ENCODE data around the gene WDFY3. TPM values are rescaled to one million over a fixed set of nuclear protein-coding genes. Genes with fewer than 3 reads are reported as not detected.
A peak's percentile ranks its signal among the peaks of the same experiment; 100 is the strongest.

The WDFY3 gene
- total and polyA plus RNA-seq, 8 donors = 39.4 to 137 (median 44.5) TPM

DNA sequence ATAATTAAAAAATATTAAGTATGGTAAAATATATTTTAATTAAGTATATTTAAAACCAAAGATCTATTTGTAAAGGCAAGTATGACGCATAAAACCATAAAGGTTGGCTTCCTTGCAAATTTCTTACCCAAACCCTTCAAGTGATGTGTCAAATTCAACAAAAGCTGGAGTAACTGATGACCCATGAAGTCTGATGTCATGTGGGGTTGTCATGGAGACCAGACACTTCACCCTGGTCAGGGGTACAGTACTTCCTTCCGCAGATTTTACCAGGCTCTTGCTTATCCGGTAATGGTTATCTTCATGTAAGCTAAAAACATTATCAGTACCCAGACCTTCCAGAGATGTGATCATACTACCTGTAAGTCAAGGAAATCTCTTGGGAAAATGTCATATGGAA is 170.1 kb downstream of the WDFY3 start:
- no peak overlapping the region for H3K4me3 ChIP-seq
- H3K36me3 ChIP-seq = peaks cover 0 to 73% of the 10 kb centered on the region in 2 donors
- no peaks in the 10 kb centered on the region for H3K27me3 ChIP-seq
- H3K9me3 ChIP-seq = no peaks in the 10 kb centered on the region
- intact Hi-C loops (cut with DNase I) = no loop called here
- H3K27ac ChIP-seq = no peak overlapping the region
- no peaks in the 10 kb centered on the region for H3K4me1 ChIP-seq
- ATAC-seq = no peak
- no peak for DNase-seq
- TF ChIP-seq, protein P1, sequence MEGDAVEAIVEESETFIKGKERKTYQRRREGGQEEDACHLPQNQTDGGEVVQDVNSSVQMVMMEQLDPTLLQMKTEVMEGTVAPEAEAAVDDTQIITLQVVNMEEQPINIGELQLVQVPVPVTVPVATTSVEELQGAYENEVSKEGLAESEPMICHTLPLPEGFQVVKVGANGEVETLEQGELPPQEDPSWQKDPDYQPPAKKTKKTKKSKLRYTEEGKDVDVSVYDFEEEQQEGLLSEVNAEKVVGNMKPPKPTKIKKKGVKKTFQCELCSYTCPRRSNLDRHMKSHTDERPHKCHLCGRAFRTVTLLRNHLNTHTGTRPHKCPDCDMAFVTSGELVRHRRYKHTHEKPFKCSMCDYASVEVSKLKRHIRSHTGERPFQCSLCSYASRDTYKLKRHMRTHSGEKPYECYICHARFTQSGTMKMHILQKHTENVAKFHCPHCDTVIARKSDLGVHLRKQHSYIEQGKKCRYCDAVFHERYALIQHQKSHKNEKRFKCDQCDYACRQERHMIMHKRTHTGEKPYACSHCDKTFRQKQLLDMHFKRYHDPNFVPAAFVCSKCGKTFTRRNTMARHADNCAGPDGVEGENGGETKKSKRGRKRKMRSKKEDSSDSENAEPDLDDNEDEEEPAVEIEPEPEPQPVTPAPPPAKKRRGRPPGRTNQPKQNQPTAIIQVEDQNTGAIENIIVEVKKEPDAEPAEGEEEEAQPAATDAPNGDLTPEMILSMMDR (IDR thresholded peaks at IDR 0.05) = no peak

DNA sequence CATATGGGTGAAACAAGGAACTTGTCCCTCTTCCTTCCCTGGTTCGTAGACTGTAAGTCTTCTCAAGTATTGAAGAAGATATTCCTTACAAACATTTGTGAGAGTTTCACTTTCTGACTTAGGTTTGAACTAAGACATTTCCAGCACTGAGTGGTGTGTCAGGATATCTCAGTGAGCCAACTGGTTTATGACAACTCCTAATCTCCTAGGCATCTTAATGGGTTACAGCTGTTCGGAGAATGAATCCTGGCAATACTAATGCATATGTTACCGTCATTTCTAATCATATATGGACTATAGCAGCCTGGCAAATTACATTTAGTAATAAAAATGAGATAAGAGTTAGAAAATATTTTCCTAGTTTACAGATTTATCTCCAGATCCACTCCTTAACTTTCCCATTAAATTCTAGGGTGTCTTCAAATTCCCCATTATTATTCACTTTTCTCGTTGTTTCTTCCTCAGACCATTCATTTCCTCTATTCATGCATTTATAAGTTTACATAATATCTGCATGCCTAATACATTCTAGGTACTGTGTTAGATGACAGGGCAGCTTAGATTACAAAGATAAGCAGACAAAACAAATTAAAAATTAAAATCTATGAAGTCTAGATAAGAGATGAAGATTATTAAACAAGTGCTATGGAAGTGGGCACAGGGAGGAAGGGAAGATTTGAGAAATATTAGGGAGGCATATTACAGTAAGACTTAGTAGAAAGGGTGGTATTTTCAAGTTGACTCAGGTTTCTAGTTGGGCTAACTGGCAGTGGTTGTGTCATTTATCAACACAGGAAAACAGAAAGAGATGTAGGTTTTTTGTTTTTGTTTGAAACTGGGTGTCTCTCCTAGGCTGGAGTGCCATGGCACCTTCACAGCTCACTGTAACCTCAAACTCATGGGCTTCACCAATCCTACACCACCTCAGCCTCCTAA is 173.9 kb downstream of the WDFY3 start:
- intact Hi-C loops (cut with DNase I) = no loop called here
- Histone ChIP-seq H3K36me3 (peaks cover 0 to 63% of the 10 kb centered on the region in 2 donors), H3K27ac (no peak overlapping the region), H3K27me3 (no peaks in the 10 kb centered on the region), H3K4me1 (no peaks in the 10 kb centered on the region), H3K9me3 (no peaks in the 10 kb centered on the region), H3K4me3 (no peak overlapping the region)
- ATAC-seq (no peak), DNase-seq (no peak)
- TF ChIP-seq, protein P1 (IDR thresholded peaks at IDR 0.05) = no peak

DNA sequence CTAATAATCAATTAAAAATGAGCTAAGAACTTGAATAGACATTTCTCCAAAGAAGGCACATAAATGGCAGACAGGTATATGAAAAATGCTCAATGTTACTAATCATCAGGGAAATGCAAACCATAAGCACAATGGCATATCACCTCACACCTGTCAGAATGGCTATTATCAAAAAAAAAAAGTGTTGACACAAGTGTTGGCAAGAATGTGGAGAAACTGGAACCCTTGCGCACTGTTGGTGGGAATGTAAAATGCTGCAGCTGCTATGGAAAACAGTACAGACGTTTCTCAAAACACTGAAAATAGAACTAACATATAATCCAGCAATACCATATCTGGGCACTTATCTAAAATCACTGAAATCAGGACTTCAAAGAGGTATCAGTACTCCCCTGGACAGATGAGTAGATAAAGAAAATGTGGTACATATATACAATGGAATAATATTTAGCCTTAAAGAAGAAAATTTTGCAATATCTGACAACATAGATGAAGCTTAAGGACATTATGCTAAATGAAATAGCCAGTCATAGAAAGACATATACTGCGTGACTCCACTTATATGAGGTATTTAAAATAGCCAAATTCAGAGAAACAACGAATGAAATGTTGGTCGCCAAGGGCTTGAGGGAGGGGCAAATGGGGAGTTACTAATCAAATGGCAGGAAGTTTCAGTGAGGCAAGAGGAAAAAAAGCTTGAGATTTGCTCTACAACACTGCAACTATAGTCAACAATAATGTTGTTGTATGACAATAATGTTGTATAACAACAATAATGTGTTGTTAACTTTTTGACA is 175.5 kb downstream of the WDFY3 start:
- Histone ChIP-seq H3K4me1 (no peaks in the 10 kb centered on the region), H3K27me3 (no peaks in the 10 kb centered on the region), H3K9me3 (no peaks in the 10 kb centered on the region), H3K36me3 (peaks cover 0 to 67% of the 10 kb centered on the region in 2 donors), H3K4me3 (no peak overlapping the region), H3K27ac (no peak overlapping the region)
- TF ChIP-seq, protein P1 (IDR thresholded peaks at IDR 0.05) = no peak
- DNase-seq (peak in 1 of 4 donors; percentile 14), ATAC-seq (no peak)
- intact Hi-C loops (cut with DNase I) = no loop called here

DNA sequence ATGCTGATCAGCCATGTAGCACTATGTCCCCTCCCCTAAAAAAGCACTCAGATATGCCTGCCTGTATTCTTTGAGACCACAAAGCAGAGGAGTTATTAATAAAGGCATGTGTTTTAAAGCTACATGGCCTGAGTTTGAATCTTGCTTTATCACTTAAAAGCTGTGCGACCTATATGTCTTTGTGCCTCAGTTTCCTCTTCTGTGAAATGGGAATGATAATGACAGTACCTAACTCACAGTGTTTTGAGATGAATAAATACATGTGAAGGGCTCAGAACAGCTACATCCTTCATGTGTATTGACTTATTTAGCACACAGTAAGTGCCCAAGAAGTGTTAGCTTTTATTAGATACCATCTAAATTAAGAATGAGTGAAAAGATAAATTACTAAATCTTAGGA is 180.0 kb downstream of the WDFY3 start:
- peaks cover 0 to 83% of the 10 kb centered on the region in 2 donors for H3K36me3 ChIP-seq

More for the DNA sequence above, 180.0 kb downstream of the WDFY3 start:
- intact Hi-C loops (cut with DNase I) = no loop called here
- H3K9me3 ChIP-seq = no peaks in the 10 kb centered on the region
- no peak overlapping the region for H3K4me3 ChIP-seq
- TF ChIP-seq, protein P1 (IDR thresholded peaks at IDR 0.05) = no peak
- DNase-seq (no peak), ATAC-seq (no peak)
- H3K4me1 ChIP-seq = no peaks in the 10 kb centered on the region
- H3K27ac ChIP-seq = no peak overlapping the region
- no peaks in the 10 kb centered on the region for H3K27me3 ChIP-seq
